HG02840 (cell line): ENCODE measurements around the gene FBXL16.

Source experiments
- ATAC-seq: cut with Tn5 transposase; IDR thresholded peaks from one replicate; pipeline ENCODE4 v1.9.1; 2021; ENCODE audit warnings: mild to moderate bottlenecking, moderate library complexity, moderate number of reproducible peaks; ENCODE audit not compliant: unreplicated experiment, low FRiP score

The FBXL16 gene

DNA sequence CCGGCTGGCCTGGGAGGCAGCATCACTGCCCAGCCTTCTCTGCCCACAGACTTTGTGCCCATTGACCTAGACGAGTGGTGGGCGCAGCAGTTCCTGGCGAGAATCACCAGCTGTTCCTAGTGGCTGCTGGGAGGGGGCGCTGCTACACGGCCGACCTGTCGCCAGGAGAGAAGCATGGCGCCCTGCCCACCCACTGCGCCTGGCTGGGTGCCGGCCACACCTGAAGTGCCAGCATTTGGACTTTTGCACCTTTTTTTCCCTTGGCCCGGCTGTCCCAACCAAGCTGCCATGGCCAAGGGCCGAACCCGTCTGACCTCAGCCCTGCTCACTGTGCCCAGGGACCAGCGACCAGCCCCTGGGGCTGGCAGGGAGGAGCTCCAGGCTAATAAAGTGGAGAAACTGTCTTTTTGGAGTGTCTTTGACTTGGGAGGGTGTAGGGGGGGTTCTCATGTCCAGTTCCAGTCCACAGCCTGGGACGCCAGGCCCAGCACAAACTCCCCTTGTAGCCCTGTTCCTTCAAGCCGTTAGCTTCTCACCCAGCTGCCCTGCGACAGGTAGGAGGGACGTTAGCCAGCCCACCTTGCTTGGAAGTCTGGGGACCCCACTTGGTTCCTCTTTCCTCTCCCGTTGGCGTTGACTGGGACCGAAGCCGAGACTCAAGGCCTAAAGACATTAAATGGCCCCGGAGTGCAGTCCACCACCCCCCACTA, 57.4 kb downstream of the FBXL16 start:
- no peak for ATAC-seq

DNA sequence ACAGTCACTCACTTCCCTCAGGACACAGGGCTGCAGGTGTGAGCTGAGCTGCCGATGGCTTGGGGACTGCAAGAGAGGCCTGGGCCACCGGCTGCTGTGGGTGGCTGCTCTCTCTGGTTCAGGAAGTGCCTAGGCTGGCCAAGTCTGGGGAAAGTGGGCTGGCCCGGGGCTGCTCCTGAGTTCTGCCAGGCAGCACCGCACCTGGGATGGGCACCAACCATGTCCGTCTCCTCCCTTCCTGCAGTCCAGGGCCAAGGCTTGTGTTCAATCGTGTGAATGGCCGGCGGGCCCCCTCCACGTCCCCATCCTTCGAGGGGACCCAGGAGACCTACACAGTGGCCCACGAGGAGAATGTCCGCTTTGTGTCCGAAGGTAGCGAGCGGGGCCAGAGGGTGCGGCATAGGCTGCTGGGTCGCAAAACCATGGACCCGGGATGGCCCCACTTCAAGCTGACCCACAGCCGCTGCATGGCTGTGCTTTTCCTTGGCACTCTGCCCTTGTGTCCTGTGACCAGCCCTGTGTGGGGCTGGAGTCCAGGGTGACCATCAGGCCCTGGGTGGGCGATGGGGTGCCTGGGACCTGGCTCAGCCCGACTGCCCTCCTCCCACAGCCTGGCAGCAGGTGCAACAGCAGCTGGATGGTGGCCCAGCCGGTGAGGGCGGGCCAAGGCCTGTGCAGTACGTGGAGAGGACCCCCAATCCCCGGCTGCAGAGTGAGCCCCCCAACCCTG, 58.3 kb downstream of the FBXL16 start:
- no peak for ATAC-seq

DNA sequence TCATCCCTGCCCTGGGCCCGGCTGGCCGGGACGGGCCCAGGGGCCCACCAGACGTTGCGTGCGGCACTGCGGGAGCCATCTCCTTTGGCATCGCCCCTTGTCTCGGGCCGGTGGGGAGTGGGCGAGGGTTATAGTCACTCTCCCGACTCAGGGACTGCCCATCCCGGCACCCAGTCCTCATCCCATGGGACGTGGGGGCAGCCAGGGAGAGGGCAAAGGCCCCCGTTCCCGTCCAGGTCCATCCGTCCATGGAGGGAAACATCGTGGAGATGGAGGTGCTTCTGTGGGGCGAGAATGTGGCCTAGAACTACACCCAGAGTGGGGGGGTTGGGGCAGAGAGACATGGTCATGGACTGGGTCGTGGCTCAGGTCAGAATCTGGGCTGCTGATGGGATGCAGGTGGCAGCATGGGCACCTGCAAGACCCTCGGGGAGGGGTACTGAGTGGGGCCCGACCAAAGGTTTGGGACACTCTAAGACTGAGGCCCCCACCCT, 58.9 kb downstream of the FBXL16 start:
- ATAC-seq = no peak

DNA sequence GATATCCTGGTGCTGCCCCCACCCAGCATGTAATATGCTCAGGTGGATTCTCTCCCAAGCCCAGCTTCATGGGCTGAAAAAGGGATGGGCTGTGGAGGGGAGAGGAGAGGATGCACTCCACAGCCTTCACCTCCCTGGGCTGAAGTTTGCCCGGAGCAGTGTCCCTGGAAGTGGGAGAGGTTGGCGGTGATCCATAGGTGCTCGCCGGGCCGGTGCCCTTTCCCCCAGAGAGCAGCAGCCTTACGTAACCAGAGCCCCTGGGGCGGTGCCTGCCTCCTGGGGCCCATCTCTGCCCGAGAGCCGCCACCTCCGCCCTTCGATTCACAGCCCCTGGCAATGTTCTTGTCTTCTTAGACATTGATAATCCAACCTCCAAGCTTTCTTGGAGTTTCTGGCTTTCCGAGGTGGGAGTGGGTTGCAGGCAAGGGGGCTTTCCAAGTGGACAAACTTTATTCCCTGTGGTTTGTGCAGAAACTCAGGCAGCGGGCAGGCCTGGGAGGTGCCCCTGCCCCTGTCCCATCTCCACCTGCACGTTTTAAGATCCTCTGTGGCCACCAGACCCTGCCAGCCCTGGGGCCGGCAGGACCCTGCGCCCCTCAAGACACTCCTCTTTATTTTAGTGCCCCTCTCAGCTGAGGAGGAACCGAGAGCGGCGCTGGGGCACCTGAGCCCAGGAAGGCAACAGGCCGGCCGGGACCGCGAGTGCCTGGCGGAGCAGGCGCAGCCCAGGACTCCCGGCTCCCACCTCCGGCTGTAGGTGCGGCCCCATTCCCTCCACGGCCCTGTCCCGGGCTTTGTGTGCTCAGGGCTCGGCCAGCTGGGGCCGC, 59.5 kb downstream of the FBXL16 start:
- ATAC-seq = no peak

DNA sequence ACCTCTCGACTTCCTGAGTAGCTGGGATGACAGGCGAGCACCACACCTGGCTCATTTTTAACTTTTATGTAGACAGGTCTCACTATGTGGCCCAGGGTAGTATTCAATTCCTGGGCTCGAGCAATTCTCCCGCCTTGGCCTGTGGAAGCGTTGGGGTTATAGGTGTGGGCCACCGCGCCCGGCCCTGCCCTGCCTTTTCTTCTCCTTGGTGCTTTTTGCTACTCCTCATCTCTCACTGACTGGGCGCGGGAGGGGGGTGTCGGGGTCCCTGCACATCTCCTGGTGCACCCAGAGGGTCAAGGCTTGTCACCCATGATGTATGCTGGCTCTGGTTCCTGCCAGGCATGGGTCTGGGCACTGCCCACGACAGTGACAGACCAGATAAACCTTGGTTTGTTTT, 61.0 kb downstream of the FBXL16 start:
- ATAC-seq = no peak

DNA sequence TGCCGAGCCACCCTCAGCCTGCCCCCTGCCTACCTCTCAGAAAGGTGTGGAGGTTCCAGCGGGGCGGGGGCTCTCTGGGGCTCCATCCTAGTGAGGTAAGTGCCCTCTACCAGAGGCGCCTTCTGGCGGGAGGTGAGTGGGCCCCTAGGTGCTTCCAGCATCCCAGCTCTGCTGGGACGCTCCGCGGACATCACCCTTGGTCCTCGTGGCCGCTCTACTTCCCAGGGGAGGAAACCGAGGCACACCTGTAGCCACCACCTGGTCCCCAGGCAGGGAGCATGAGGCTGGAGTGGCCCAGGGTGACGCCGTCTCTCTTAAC, 62.6 kb downstream of the FBXL16 start:
- no peak for ATAC-seq
